HG03196 (cell line): ENCODE results near the gene LHFPL2.

ENCODE experiments used
- ATAC-seq: cut with Tn5 transposase; IDR thresholded peaks from one replicate; pipeline ENCODE4 v1.9.1; 2021; ENCODE audit not compliant: unreplicated experiment

Gene LHFPL2

GRCh38 chr5:78597068-78597973 lies 51.3 kb downstream of the LHFPL2 start:
- ATAC-seq = no peak

GRCh38 chr5:78595458-78595921 lies 53.1 kb downstream of the LHFPL2 start:
- ATAC-seq = no peak

DNA sequence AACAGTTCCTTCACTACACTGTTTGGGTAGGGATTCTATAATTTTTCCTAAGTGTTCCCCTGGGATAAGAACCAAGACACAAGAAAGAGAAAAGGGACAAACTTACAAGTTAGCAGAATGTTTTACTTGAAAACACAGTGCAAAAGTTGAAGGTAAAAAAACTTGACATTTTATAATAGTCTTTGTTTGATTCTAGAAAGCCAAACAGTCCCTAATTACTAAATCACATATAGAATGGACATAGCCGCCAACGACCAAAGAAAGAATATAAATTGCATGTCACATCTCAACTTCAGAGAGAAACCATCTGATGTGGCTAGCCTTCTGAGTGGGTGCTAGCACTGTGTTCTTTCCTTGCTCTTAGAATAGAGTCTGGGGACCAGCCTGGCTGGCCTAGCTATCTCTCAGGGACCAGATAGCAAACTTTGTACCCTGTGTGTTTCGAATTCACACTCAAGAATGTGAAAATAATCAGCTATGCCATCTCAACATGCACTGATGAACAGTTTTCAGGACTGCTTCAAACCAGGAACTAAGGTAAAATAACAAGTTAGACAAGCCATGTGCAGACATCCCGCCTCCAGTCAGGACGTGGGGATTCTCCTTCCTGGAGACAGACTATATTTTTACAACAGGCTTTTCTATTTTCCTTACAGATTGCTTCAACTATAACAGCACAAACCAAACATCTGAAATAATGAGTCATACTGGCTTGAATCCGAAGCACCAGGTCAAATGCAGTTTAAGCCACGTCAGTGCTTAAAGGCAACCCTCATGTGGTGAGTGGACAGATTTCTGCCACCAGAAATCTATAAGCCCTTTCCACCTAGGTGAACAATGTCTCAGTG lies 53.7 kb downstream of the LHFPL2 start:
- ATAC-seq = no peak

GRCh38 chr5:78594021-78594420 lies 54.6 kb downstream of the LHFPL2 start:
- ATAC-seq = no peak

- ATAC-seq = no peak
These were observed 55.1 kb downstream of the LHFPL2 start for GRCh38 chr5:78593465-78593864.

- no peak for ATAC-seq
These were observed 55.7 kb downstream of the LHFPL2 start for GRCh38 chr5:78592735-78593386.

DNA sequence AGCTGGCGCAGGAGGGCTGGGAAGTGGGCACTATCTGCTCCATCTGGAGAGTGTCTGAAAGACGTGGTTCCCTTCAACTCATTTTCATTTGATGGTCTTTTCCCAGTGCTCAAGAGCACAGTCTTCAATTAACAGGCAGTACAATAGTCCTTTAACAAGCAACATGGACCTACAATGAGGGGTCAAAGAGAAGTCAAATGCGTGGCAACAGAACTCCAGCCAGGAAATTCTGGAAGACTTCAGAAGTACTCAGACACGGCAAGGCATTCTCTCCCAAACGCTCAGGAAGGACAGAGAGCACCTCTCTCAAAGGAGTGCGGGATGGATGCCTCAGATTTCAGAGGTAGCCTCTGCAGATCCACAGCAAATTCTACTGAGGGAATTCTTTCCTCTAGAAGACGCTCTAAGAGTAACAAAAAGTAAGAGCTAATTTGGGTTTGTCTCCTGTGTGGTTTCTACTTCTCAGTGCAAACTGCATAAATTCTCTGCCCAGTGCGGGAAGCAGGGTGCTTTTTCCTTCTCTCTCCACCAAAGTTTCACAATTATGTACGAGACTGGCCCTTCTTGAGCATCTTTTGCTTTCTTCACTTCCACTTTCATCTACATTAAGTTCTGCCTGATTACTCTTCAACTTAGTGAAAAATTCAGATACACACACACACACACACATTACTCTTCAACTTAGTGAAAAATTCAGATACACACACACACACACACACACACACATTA lies 56.4 kb downstream of the LHFPL2 start:
- peak; percentile 64 for ATAC-seq

GRCh38 chr5:78591138-78591612 lies 57.4 kb downstream of the LHFPL2 start:
- no peak for ATAC-seq

DNA sequence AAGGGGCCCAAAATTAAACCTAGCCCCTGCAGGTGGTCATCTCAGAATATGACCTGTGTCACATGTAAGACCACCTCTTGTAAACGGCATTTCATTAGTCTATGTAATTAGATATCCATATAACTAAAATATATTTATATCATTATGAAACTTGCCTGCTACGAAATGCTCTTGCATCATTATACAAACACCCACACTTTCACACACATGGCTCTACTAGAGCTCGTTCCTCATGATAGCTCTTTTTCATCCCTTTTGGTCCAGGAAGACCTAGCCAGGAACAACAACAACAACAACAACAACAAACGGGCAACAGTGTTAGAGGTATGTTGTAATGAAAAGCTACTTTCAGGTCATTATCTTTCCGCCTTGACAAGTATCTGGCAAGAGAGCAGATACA lies 58.6 kb downstream of the LHFPL2 start:
- ATAC-seq = no peak

- ATAC-seq = no peak
These were observed 60.1 kb downstream of the LHFPL2 start for GRCh38 chr5:78588507-78588906.

DNA sequence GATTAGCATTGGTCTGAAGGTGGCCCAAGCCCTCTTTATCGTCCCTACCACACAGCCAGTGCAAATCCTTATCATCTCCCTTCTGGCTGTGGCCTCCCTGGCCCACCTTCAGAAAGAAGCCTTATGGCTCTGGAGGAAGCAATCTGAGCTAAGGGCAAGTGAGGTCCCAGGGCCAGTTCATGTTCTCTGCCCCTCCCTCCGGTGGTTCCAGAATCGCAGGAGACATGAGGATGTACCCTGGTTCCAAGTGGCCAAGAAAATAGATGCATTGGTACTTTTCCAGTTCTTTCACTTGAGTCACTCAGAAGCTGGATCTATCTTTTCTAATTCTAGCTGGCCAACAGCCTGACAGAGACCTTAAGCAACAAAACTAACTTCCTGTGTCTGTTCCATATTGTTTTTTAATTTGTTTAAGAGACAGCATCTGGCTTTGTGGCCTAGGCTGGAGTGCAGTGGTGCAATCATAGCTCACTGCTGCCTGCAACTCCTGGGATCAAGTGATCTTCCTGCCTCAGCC lies 60.7 kb downstream of the LHFPL2 start:
- ATAC-seq = no peak

GRCh38 chr5:78587081-78587774 lies 61.3 kb downstream of the LHFPL2 start:
- no peak for ATAC-seq

DNA sequence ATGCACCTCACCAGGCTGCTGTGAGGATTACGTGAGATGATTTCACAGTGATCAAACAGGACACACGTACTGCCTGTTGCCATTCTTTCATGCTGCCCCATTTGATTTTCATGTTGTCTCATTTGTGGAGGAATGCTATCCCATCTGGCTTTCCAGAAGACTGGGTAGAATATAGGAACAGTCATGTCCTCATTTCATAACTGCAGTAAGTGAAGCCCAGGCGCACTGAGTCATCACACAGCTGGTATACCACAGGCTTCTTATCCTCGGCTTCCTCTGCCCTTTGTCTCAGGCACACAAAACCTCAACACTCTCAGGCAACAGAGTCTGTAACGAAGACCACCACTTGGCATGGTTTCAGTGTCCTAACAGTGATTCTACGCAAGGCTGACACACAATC lies 62.3 kb downstream of the LHFPL2 start:
- ATAC-seq = no peak

GRCh38 chr5:78578015-78578414 lies 70.6 kb downstream of the LHFPL2 start:
- no peak for ATAC-seq

GRCh38 chr5:78577071-78577807 lies 71.3 kb downstream of the LHFPL2 start:
- ATAC-seq = no peak

- no peak for ATAC-seq
These were observed 72.2 kb downstream of the LHFPL2 start for GRCh38 chr5:78576376-78576775.

- no peak for ATAC-seq
These were observed 73.8 kb downstream of the LHFPL2 start for GRCh38 chr5:78574731-78575161.

GRCh38 chr5:78574131-78574673 lies 74.4 kb downstream of the LHFPL2 start:
- no peak for ATAC-seq

DNA sequence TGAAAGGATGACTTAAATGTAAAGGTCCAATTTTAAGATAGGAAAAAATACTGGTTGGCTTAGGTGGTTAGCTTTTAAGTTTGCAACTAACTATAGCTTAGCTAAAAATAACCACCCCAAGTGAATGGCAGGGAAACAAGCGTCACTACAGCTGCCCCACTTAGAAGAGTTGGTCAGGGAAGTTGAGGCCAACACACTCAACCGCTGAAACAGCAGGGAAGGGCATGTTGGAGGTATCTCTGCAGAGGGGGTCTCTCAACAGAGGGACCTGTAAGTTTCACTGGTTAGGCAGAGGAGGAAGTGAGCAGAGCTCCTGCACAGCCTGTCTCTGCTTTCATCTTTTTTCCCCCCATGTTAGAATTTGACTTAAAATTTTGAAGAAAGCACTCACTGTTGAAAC lies 75.3 kb downstream of the LHFPL2 start:
- no peak for ATAC-seq
